HCT116 (cell line): Measurements from ENCODE around the gene ANKRD6.

Experiments used
- EGR1 ChIP-seq: IDR thresholded peaks from 2 replicates; pipeline ENCODE4 v1.6.1; 2012; ENCODE audit warnings: low read depth
- EZH2 ChIP-seq: fragments of 200-600 bp; sonication (generic); IDR thresholded peaks from 2 replicates; pipeline ENCODE4 v1.6.1; 2017; ENCODE audit warnings: antibody characterized with exemption, mixed run types
- TF ChIP-seq, protein P1 (sequence below): IDR thresholded peaks from 2 replicates; pipeline ENCODE4 v1.6.1; 2012

DNA sequence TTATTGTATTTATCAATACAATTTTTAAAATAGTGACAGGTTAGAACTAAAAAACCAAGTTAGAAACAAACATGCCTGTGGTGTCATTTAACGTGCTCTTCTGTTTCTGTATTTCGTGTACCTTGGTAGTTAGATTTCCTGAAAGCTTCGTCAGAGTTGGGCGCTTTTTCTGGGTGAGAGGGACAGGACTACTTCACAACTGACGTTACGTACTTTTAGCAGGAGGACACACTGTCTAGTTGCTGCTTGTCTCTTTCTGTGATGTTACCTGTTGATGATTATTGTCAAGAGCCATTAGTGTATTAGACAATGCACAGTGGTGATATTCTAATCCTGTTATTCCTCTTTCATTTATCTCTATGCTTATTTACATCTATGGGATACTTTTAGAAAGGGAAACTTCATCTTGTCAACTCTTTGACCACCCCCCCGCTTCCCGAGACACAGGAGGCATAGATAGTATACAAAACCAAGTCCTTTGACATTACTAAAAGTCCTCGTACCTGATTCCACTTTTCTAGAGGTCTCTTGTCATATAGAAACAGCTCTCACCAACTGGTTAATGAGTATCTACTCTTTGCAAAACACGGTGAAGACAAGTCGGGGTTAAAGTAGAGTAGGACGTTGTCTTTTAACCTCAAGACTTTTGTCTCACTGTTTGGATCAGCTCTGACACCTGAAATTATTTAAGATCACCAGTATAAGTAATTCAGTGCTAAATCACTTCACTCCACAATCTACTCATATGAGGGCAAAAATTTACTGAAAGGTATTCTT, 109.3 kb downstream of the ANKRD6 start:
- TF ChIP-seq, protein P1, sequence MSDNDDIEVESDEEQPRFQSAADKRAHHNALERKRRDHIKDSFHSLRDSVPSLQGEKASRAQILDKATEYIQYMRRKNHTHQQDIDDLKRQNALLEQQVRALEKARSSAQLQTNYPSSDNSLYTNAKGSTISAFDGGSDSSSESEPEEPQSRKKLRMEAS, result no peak
- TF ChIP-seq EZH2 (no peak), EGR1 (no peak)
